ENCODE results near the gene TMEM258. TPM values are rescaled to one million over a fixed set of nuclear protein-coding genes. Genes with fewer than 3 reads are reported as not detected.

Gene TMEM258
- polyA plus RNA-seq, 1 of the 3 experiments (the other 2 are of a cell fraction) = 454 TPM

DNA sequence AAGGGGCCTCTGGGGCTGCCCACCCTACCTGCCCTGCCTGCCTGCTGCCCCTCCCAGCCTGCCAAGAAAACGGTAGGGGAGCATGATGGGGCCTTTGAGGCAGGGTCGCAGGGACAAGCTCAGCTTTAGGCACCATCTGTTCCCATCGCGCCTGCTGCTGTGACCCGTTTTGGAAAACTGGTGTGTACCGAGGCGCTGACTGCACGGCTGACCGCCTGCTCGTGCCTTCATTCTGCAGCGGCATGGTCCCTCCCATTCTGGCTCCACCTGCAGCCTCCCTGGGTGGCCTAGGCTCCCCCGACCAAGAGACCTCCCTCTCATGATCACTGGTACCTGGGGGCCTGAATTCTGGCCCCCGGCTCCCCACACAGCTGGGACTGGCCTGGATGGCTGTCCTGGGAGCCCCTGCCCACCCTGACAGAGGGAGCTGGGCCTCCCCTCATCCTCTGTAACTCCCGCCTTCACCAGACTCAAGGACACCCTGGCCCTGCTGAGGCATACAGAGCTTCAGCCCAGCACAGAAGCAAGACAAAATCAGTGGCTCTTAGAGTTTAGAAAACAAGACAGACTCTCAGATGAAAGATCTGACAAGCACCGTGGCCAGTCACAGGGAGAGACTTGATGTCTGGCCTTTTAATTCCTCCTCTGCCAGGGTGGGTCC lies 46.5 kb downstream of the TMEM258 start:
- peaks cover 0 to 2% of the 10 kb centered on the region in 2 experiments for H3K36me3 ChIP-seq (replicated peaks in 1 of 2; ENCODE audit: control insufficient read depth in 1 of 2, insufficient read depth in 2 of 2, low read length in 1 of 2)
- no peaks in the 10 kb centered on the region for H3K9me2 ChIP-seq
- no peaks in the 10 kb centered on the region for H3K9me3 ChIP-seq
- no peak overlapping the region for H3K4me3 ChIP-seq (ENCODE audit: low read depth in 2 of 2, low read length in 1 of 2)
- no peak overlapping the region for H2AFZ ChIP-seq (ENCODE audit: low read depth)
- ChIA-PET CTCF (interaction anchor here (1.0 to 9.1 kb wide), 7 partner anchors 12 to 362 kb away, joined by 3 to 285 read pairs (median 50); partner anchors contain the start of genes FADS1, FEN1 and TMEM258), POLR2A (interaction anchor here (2.5 kb wide), 1 partner anchor 46 kb away, joined by 23 read pairs; the partner anchor contains the start of genes FEN1 and TMEM258)
- no peak for TF ChIP-seq FOSL2 (IDR thresholded peaks at IDR 0.05; ENCODE audit: borderline replicate concordance, low read depth)
- TF ChIP-seq, protein P1, sequence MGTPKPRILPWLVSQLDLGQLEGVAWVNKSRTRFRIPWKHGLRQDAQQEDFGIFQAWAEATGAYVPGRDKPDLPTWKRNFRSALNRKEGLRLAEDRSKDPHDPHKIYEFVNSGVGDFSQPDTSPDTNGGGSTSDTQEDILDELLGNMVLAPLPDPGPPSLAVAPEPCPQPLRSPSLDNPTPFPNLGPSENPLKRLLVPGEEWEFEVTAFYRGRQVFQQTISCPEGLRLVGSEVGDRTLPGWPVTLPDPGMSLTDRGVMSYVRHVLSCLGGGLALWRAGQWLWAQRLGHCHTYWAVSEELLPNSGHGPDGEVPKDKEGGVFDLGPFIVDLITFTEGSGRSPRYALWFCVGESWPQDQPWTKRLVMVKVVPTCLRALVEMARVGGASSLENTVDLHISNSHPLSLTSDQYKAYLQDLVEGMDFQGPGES (IDR thresholded peaks at IDR 0.05; ENCODE audit: low read depth, low read length) = no peak
- no peak for TF ChIP-seq EZH2phosphoT487 (IDR thresholded peaks at IDR 0.05; ENCODE audit: borderline replicate concordance, low read depth)
- TF ChIP-seq FOXJ3 (CRISPR knock-in tag; IDR thresholded peaks at IDR 0.05) = no peak
- TF ChIP-seq EP300 (IDR thresholded peaks at IDR 0.05; ENCODE audit: borderline replicate concordance in 1 of 2, low read depth in 1 of 2, low read length in 1 of 2) = no peak
- TF ChIP-seq, protein P2, sequence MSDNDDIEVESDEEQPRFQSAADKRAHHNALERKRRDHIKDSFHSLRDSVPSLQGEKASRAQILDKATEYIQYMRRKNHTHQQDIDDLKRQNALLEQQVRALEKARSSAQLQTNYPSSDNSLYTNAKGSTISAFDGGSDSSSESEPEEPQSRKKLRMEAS (IDR thresholded peaks at IDR 0.05; ENCODE audit: low read depth) = no peak
- TF ChIP-seq RCOR1 (IDR thresholded peaks at IDR 0.05; ENCODE audit: low read length) = no peak
- TF ChIP-seq, protein P3, sequence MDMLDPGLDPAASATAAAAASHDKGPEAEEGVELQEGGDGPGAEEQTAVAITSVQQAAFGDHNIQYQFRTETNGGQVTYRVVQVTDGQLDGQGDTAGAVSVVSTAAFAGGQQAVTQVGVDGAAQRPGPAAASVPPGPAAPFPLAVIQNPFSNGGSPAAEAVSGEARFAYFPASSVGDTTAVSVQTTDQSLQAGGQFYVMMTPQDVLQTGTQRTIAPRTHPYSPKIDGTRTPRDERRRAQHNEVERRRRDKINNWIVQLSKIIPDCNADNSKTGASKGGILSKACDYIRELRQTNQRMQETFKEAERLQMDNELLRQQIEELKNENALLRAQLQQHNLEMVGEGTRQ (IDR thresholded peaks at IDR 0.05; ENCODE audit: borderline replicate concordance, low read depth, low read length) = no peak
- no peak for TF ChIP-seq NFIC (IDR thresholded peaks at IDR 0.05; ENCODE audit: borderline replicate concordance)
- TF ChIP-seq TAF1 (IDR thresholded peaks at IDR 0.05; ENCODE audit: borderline replicate concordance, low read depth, low read length) = no peak
- no peak for TF ChIP-seq MXI1 (IDR thresholded peaks at IDR 0.05; ENCODE audit: low read depth, low read length)
- TF ChIP-seq, protein P4, sequence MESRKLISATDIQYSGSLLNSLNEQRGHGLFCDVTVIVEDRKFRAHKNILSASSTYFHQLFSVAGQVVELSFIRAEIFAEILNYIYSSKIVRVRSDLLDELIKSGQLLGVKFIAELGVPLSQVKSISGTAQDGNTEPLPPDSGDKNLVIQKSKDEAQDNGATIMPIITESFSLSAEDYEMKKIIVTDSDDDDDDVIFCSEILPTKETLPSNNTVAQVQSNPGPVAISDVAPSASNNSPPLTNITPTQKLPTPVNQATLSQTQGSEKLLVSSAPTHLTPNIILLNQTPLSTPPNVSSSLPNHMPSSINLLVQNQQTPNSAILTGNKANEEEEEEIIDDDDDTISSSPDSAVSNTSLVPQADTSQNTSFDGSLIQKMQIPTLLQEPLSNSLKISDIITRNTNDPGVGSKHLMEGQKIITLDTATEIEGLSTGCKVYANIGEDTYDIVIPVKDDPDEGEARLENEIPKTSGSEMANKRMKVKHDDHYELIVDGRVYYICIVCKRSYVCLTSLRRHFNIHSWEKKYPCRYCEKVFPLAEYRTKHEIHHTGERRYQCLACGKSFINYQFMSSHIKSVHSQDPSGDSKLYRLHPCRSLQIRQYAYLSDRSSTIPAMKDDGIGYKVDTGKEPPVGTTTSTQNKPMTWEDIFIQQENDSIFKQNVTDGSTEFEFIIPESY (IDR thresholded peaks at IDR 0.05; ENCODE audit: borderline replicate concordance, low read depth) = no peak
- no peak for TF ChIP-seq RFX5 (IDR thresholded peaks at IDR 0.05; ENCODE audit: low read length)
- TF ChIP-seq FOXM1 (IDR thresholded peaks at IDR 0.05; ENCODE audit: low read depth) = no peak
- TF ChIP-seq, protein P5, sequence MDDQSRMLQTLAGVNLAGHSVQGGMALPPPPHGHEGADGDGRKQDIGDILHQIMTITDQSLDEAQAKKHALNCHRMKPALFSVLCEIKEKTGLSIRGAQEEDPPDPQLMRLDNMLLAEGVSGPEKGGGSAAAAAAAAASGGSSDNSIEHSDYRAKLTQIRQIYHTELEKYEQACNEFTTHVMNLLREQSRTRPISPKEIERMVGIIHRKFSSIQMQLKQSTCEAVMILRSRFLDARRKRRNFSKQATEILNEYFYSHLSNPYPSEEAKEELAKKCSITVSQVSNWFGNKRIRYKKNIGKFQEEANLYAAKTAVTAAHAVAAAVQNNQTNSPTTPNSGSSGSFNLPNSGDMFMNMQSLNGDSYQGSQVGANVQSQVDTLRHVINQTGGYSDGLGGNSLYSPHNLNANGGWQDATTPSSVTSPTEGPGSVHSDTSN (IDR thresholded peaks at IDR 0.05) = no peak
- H3K4me1 ChIP-seq (ENCODE audit: control insufficient read depth in 1 of 2, insufficient read depth in 2 of 2, low read depth in 1 of 2, low read length in 1 of 2) = peaks cover 0 to 8% of the 10 kb centered on the region in 2 experiments; a peak in 1 of 4 replicates
- no peak overlapping the region for H3K27ac ChIP-seq (ENCODE audit: low read depth in 2 of 2, low read length in 1 of 2)
- 83% methylated on average over 7 of the region's 15 CpGs for WGBS (ENCODE audit: low lambda C conversion rate)
- no peaks in the 10 kb centered on the region for H3F3A ChIP-seq (replicated peaks; ENCODE audit: insufficient read depth)
- H3K4me2 ChIP-seq = no peak overlapping the region
- H3K79me2 ChIP-seq (ENCODE audit: insufficient read depth) = no peaks in the 10 kb centered on the region
- H4K20me1 ChIP-seq (ENCODE audit: insufficient read depth) = no peaks in the 10 kb centered on the region
- DNase-seq = no peak
- no peaks in the 10 kb centered on the region for H3K27me3 ChIP-seq (ENCODE audit: insufficient read depth)
- no peak overlapping the region for H3K9ac ChIP-seq

Data from SK-N-SH (cell line).